ENCODE data around the gene IGFBP6.

The IGFBP6 gene

GRCh38 chr12:53067993-53068770 is 29.3 kb upstream of the IGFBP6 start:
- Histone ChIP-seq H3K9ac (peak overlapping the region in 4 of 11 experiments; percentile 0 to 31 (median 13); a peak in 3 of 22 replicates), H3K4me2 (peak overlapping the region in 1 of 11 experiments; percentile 73; a peak in 1 of 22 replicates), H3K27ac (peak overlapping the region in 1 of 11 experiments; percentile 5; a peak in 2 of 22 replicates), H3K4me3 (no peak overlapping the region), H3K4me1 (peaks cover 35 to 72% (median 50%) of the 10 kb centered on the region in 10 experiments), H4K20me1 (peaks cover 0 to 50% (median 5%) of the 10 kb centered on the region in 11 experiments; a peak in 8 of 22 replicates), H3K27me3 (no peaks in the 10 kb centered on the region), H3K9me3 (replicated peaks in 1 of 11) (no peaks in the 10 kb centered on the region), H3K36me3 (peaks cover 22 to 85% (median 54%) of the 10 kb centered on the region in 11 experiments; a peak in 21 of 22 replicates)
- TF ChIP-seq Cebpa-rat (IDR thresholded peaks at IDR 0.05): no peak

- Histone ChIP-seq H3K4me2 (peak overlapping the region in 2 of 11 experiments; percentile 2 to 5; a peak in 1 of 22 replicates), H3K4me3 (no peak overlapping the region), H3K4me1 (peaks cover 35 to 75% (median 45%) of the 10 kb centered on the region in 10 experiments), H4K20me1 (peaks cover 0 to 50% (median under 1%) of the 10 kb centered on the region in 11 experiments; a peak in 8 of 22 replicates), H3K9me3 (replicated peaks in 1 of 11) (no peaks in the 10 kb centered on the region), H3K36me3 (peaks cover 26 to 82% (median 59%) of the 10 kb centered on the region in 11 experiments), H3K27me3 (no peaks in the 10 kb centered on the region), H3K9ac (peak overlapping the region in 3 of 11 experiments; percentile 11 to 31 (median 15); a peak in 3 of 22 replicates), H3K27ac (0 out of 22 replicates have a peak overlapping the region, but pooled peaks of 1 of the 11 experiments have one; percentile 5)
- no peak for TF ChIP-seq Cebpa-rat (IDR thresholded peaks at IDR 0.05)
Measured at GRCh38 chr12:53068811-53069585, 28.5 kb upstream of the IGFBP6 start.

GRCh38 chr12:53069621-53070410 is 27.7 kb upstream of the IGFBP6 start:
- no peaks in the 10 kb centered on the region for H3K9me3 ChIP-seq (replicated peaks in 1 of 11)
- peaks cover 28 to 76% (median 43%) of the 10 kb centered on the region in 10 experiments for H3K4me1 ChIP-seq
- H3K36me3 ChIP-seq: peaks cover 29 to 82% (median 59%) of the 10 kb centered on the region in 11 experiments
- no peak overlapping the region for H3K27ac ChIP-seq
- H4K20me1 ChIP-seq: peaks cover 0 to 43% (median 0%) of the 10 kb centered on the region in 11 experiments; a peak in 8 of 22 replicates
- TF ChIP-seq Cebpa-rat (IDR thresholded peaks at IDR 0.05): no peak
- no peak overlapping the region for H3K4me2 ChIP-seq
- no peaks in the 10 kb centered on the region for H3K27me3 ChIP-seq
- H3K4me3 ChIP-seq: no peak overlapping the region
- H3K9ac ChIP-seq: 0 out of 22 replicates have a peak overlapping the region, but pooled peaks of 1 of the 11 experiments have one; percentile 11

- H3K9ac ChIP-seq: peak overlapping the region in 7 of 11 experiments; percentile 5 to 48 (median 30); a peak in 7 of 22 replicates
- peak overlapping the region in 4 of 11 experiments; percentile 3 to 50 (median 12); a peak in 2 of 22 replicates for H3K27ac ChIP-seq
- H3K27me3 ChIP-seq: no peaks in the 10 kb centered on the region
- H3K4me2 ChIP-seq: peak overlapping the region; percentile 52 to 78 (median 64); a peak in 19 of 22 replicates
- no peaks in the 10 kb centered on the region for H3K9me3 ChIP-seq (replicated peaks in 1 of 11)
- no peak overlapping the region for H3K4me3 ChIP-seq
- peaks cover 27 to 70% (median 42%) of the 10 kb centered on the region in 10 experiments for H3K4me1 ChIP-seq
- TF ChIP-seq Cebpa-rat (IDR thresholded peaks at IDR 0.05): no peak
- H3K36me3 ChIP-seq: peaks cover 31 to 83% (median 60%) of the 10 kb centered on the region in 11 experiments
- peaks cover 0 to 38% (median 0%) of the 10 kb centered on the region in 11 experiments; a peak in 8 of 22 replicates for H4K20me1 ChIP-seq
Measured at GRCh38 chr12:53070877-53071492, 26.5 kb upstream of the IGFBP6 start.

- Histone ChIP-seq H3K9ac (peak overlapping the region in 9 of 11 experiments; percentile 10 to 48 (median 30); a peak in 12 of 22 replicates), H4K20me1 (peaks cover 0 to 38% (median 0%) of the 10 kb centered on the region in 11 experiments; a peak in 8 of 22 replicates), H3K9me3 (replicated peaks in 1 of 11) (no peaks in the 10 kb centered on the region), H3K4me3 (no peak overlapping the region), H3K4me2 (peak overlapping the region; percentile 52 to 78 (median 64)), H3K27ac (peak overlapping the region in 5 of 11 experiments; percentile 3 to 56 (median 29); a peak in 6 of 22 replicates), H3K27me3 (no peaks in the 10 kb centered on the region), H3K36me3 (peaks cover 40 to 85% (median 69%) of the 10 kb centered on the region in 11 experiments), H3K4me1 (peaks cover 21 to 62% (median 34%) of the 10 kb centered on the region in 10 experiments)
- no peak for TF ChIP-seq Cebpa-rat (IDR thresholded peaks at IDR 0.05)
Measured at GRCh38 chr12:53071591-53072551, 25.6 kb upstream of the IGFBP6 start.

GRCh38 chr12:53073881-53074280 is 23.6 kb upstream of the IGFBP6 start:
- Histone ChIP-seq H3K4me1 (peaks cover 32 to 61% (median 44%) of the 10 kb centered on the region in 10 experiments), H3K4me3 (no peak overlapping the region), H3K27me3 (no peaks in the 10 kb centered on the region), H4K20me1 (peaks cover 0 to 28% (median 0%) of the 10 kb centered on the region in 11 experiments; a peak in 6 of 22 replicates), H3K4me2 (peak overlapping the region in 3 of 11 experiments; percentile 17 to 63 (median 60); a peak in 3 of 22 replicates), H3K27ac (no peak overlapping the region), H3K9me3 (replicated peaks in 1 of 11) (no peaks in the 10 kb centered on the region), H3K9ac (no peak overlapping the region), H3K36me3 (peaks cover 44 to 74% (median 60%) of the 10 kb centered on the region in 11 experiments)
- no peak for TF ChIP-seq Cebpa-rat (IDR thresholded peaks at IDR 0.05)
